OCI-LY7 (cell line): ENCODE results near the gene SMPD3.

Source experiments
- CTCF ChIP-seq: fragments of 200-600 bp; sonication (generic); conservative IDR thresholded peaks from 2 replicates; pipeline ENCODE4 v1.5.1; 2014; ENCODE audit warnings: mild to moderate bottlenecking, antibody characterized with exemption, low read length, moderate library complexity, mixed read lengths
- EZH2phosphoT487 ChIP-seq: fragments of 200-600 bp; sonication (generic); IDR thresholded peaks from 2 replicates; pipeline ENCODE4 v1.6.1; 2018; ENCODE audit warnings: low read depth, borderline replicate concordance, mild to moderate bottlenecking, mixed run types, antibody characterized with exemption, low read length, moderate library complexity, mixed read lengths

DNA sequence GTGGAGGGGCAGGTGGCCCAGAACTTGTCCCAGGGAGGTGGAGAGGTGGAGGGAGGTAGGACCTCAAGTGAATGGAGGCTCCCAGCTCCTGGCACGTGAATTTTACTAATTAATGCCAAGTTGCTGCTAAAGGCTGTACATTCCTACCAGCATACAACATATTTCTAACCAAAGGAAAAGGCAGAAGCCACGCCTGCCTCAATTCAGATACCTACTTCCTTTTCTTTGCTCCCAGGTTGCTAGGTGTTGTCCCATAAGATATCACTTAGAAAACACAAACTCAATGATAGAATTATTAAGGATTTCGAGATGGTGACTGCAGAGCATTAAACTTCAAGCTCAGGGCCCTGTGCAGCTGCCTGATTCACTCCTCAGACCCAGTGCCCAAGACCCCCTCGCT is 20.5 kb upstream of the SMPD3 start:
- no peak for TF ChIP-seq CTCF
- TF ChIP-seq EZH2phosphoT487: no peak
